OCI-LY7 (cell line): ENCODE results near the gene KCNMA1. TPM values are rescaled to one million over a fixed set of nuclear protein-coding genes. Genes with fewer than 3 reads are reported as not detected.

Experiments used
- BruUV-seq: library from RNA; stranded (reverse); fragments of 400-500 nt; replicated peaks from 2 replicates; lab custom pipeline; 2021; lab: Mats Ljungman, UMichigan
- CTCF ChIA-PET: fragments of 300-600 bp; sonication (Branson Sonifier 250); formaldehyde crosslinking; loops from one replicate; lab custom pipeline; 2022; ENCODE audit warnings: antibody characterized with exemption; ENCODE audit not compliant: unreplicated experiment; lab: Charles Lee
- POLR2A ChIA-PET: fragments of 300-600 bp; sonication (Branson Sonifier 250); formaldehyde crosslinking; loops from one replicate; lab custom pipeline; 2022; ENCODE audit warnings: antibody characterized with exemption; lab: Charles Lee
- DNase-seq: peaks from one replicate; pipeline ENCODE4 v3.0.0-alpha.2; 2015; ENCODE audit warnings: low spot score
- H2AFZ ChIP-seq: fragments of 200-600 bp; sonication (generic), shearing (Covaris generic); 2 replicates; pipeline ENCODE4 v1.6.1; 2014; ENCODE audit warnings: mild to moderate bottlenecking, antibody characterized with exemption, low read length, moderate library complexity
- H3K27ac ChIP-seq: fragments of 200-600 bp; sonication (generic); 2 replicates; pipeline ENCODE4 v1.5.1; 2014; ENCODE audit warnings: mixed run types, low read depth, mild to moderate bottlenecking, moderate library complexity, low read length, inconsistent platforms; ENCODE audit not compliant: poor library complexity, severe bottlenecking
- H3K36me3 ChIP-seq: fragments of 200-600 bp; sonication (generic); 2 replicates; pipeline ENCODE4 v1.6.1; 2014; ENCODE audit warnings: mild to moderate bottlenecking, antibody characterized with exemption, low read length, moderate library complexity, mixed read lengths; ENCODE audit not compliant: insufficient read depth
- H3K4me1 ChIP-seq: fragments of 200-600 bp; sonication (generic); 2 replicates; pipeline ENCODE4 v1.5.1; 2014; ENCODE audit warnings: mild to moderate bottlenecking, low read length; ENCODE audit not compliant: insufficient read depth, poor library complexity, severe bottlenecking
- H3K4me2 ChIP-seq: fragments of 200-600 bp; sonication (generic); 2 replicates; pipeline ENCODE4 v1.6.1; 2014; ENCODE audit warnings: mild to moderate bottlenecking, low read length
- H3K4me3 ChIP-seq: fragments of 200-600 bp; sonication (generic); 2 replicates; pipeline ENCODE4 v1.5.1; 2014; ENCODE audit warnings: mild to moderate bottlenecking, low read depth, low read length; ENCODE audit not compliant: poor library complexity, severe bottlenecking
- H3K79me2 ChIP-seq: fragments of 200-600 bp; sonication (generic); 2 replicates; pipeline ENCODE4 v1.6.1; 2016; ENCODE audit warnings: low read depth, mild to moderate bottlenecking, low read length, moderate library complexity, mixed read lengths; ENCODE audit not compliant: insufficient read depth
- H3K9me2 ChIP-seq: fragments of 200-600 bp; sonication (generic); 2 replicates; pipeline ENCODE4 v1.6.1; 2016; ENCODE audit warnings: mild to moderate bottlenecking, low read length, mixed read lengths; ENCODE audit not compliant: insufficient read depth
- H3K9me3 ChIP-seq: fragments of 200-600 bp; sonication (generic); 2 replicates; pipeline ENCODE4 v1.6.1; 2014; ENCODE audit warnings: mild to moderate bottlenecking, mixed run types, low read length, mixed read lengths
- H4K20me1 ChIP-seq: fragments of 200-600 bp; sonication (generic); 2 replicates; pipeline ENCODE4 v1.6.1; 2014; ENCODE audit warnings: mild to moderate bottlenecking, antibody characterized with exemption, low read length, moderate library complexity, mixed read lengths; ENCODE audit not compliant: insufficient read depth
- CTCF ChIP-seq: fragments of 200-600 bp; sonication (generic); conservative IDR thresholded peaks from 2 replicates; pipeline ENCODE4 v1.5.1; 2014; ENCODE audit warnings: mild to moderate bottlenecking, antibody characterized with exemption, low read length, moderate library complexity, mixed read lengths
- EZH2phosphoT487 ChIP-seq: fragments of 200-600 bp; sonication (generic); IDR thresholded peaks from 2 replicates; pipeline ENCODE4 v1.6.1; 2018; ENCODE audit warnings: low read depth, borderline replicate concordance, mild to moderate bottlenecking, mixed run types, antibody characterized with exemption, low read length, moderate library complexity, mixed read lengths
- intact Hi-C: fragments of 100-400 bp; cut with micrococcal nuclease; formaldehyde crosslinking; loops from one replicate; pipeline ENCODE4 v1.10.0; 2022; ENCODE audit not compliant: unreplicated experiment
- total RNA-seq, 2 experiments: library from RNA; depleted of rRNA in 1 of 2; stranded (reverse); fragments of >200 nt in 1 of 2; shearing (Covaris generic) in 1 of 2; gene quantifications; 2 replicates each; pipeline ENCODE4 v1.2.3, GENCODE V29; 2014 to 2022

The KCNMA1 gene
- total RNA-seq, 2 experiments from 2014 or later, result not detected

- intact Hi-C loops, result no loop called here
- Histone ChIP-seq H3K79me2 (no peaks in the 10 kb centered on the region), H3K4me2 (no peak overlapping the region), H3K27ac (no peak overlapping the region), H3K4me3 (no peak overlapping the region), H3K9me3 (no peaks in the 10 kb centered on the region), H3K4me1 (no peaks in the 10 kb centered on the region), H3K9me2 (no peaks in the 10 kb centered on the region), H2AFZ (no peak overlapping the region), H3K36me3 (no peaks in the 10 kb centered on the region), H4K20me1 (no peaks in the 10 kb centered on the region)
- no peak for DNase-seq
- BruUV-seq, result no TSS peak
- CTCF ChIA-PET, result no interaction called here
- POLR2A ChIA-PET, result no interaction called here
- TF ChIP-seq EZH2phosphoT487 (no peak), CTCF (no peak)
These were observed 66.1 kb downstream of the KCNMA1 start for GRCh38 chr10:77571490-77571889.

GRCh38 chr10:77566914-77567566, 70.6 kb downstream of the KCNMA1 start:
- Histone ChIP-seq H3K36me3 (no peaks in the 10 kb centered on the region), H2AFZ (no peak overlapping the region), H3K4me3 (no peak overlapping the region), H3K4me1 (no peaks in the 10 kb centered on the region), H3K9me3 (no peaks in the 10 kb centered on the region), H3K27ac (no peak overlapping the region), H3K9me2 (no peaks in the 10 kb centered on the region), H3K79me2 (no peaks in the 10 kb centered on the region), H3K4me2 (no peak overlapping the region), H4K20me1 (no peaks in the 10 kb centered on the region)
- TF ChIP-seq EZH2phosphoT487 (no peak), CTCF (no peak)
- BruUV-seq, result no TSS peak
- intact Hi-C loops, result no loop called here
- DNase-seq, result no peak
- ChIA-PET POLR2A (no interaction called here), CTCF (interaction anchor here (0.6 kb wide), 1 partner anchor 256 kb away, joined by 3 read pairs; no protein-coding TSS in a partner anchor)

GRCh38 chr10:77566236-77566635, 71.4 kb downstream of the KCNMA1 start:
- H3K4me1 ChIP-seq, result no peaks in the 10 kb centered on the region
- no peaks in the 10 kb centered on the region for H3K9me2 ChIP-seq
- no peak overlapping the region for H3K27ac ChIP-seq
- intact Hi-C loops, result no loop called here
- H3K4me2 ChIP-seq, result no peak overlapping the region
- H3K79me2 ChIP-seq, result no peaks in the 10 kb centered on the region
- CTCF ChIA-PET, result no interaction called here
- no peak for DNase-seq
- no peak for TF ChIP-seq EZH2phosphoT487
- H4K20me1 ChIP-seq, result no peaks in the 10 kb centered on the region
- H3K4me3 ChIP-seq, result no peak overlapping the region
- POLR2A ChIA-PET, result no interaction called here
- no peaks in the 10 kb centered on the region for H3K36me3 ChIP-seq
- H3K9me3 ChIP-seq, result no peaks in the 10 kb centered on the region
- H2AFZ ChIP-seq, result no peak overlapping the region
- BruUV-seq, result no TSS peak
